K562 (cell line): ENCODE data around the gene TTLL3. TPM values are rescaled to one million over a fixed set of nuclear protein-coding genes. Genes with fewer than 3 reads are reported as not detected.

Experiments
- ARID3A ChIP-seq: IDR thresholded peaks from 2 replicates; pipeline ENCODE4 v1.6.1; 2012; ENCODE audit warnings: low read depth, low read length, improper control_type of control experiment, borderline replicate concordance
- ATF4 ChIP-seq: fragments of 450-650 bp; formaldehyde crosslinking; IDR thresholded peaks from 2 replicates; pipeline ENCODE4 v1.4.0; 2022; ENCODE audit warnings: mild to moderate bottlenecking, moderate library complexity
- BRD9 ChIP-seq: fragments of 450-650 bp; IDR thresholded peaks from 2 replicates; pipeline ENCODE4 v1.6.1; 2018; ENCODE audit warnings: low read depth; ENCODE audit not compliant: partially characterized antibody
- CBX8 ChIP-seq: fragments of 200-600 bp; sonication (generic); IDR thresholded peaks from 2 replicates; pipeline ENCODE4 v1.6.1; 2012; ENCODE audit warnings: borderline replicate concordance, mixed run types, low read depth, mild to moderate bottlenecking, moderate library complexity, mixed read lengths, low read length, control low read depth, inconsistent platforms; ENCODE audit not compliant: poor library complexity, severe bottlenecking; ENCODE audit errors: extremely low read depth
- DACH1 ChIP-seq: fragments of 450-650 bp; IDR thresholded peaks from 2 replicates; pipeline ENCODE4 v1.6.1; 2018; ENCODE audit not compliant: partially characterized antibody
- ETV1 ChIP-seq: fragments of 450-650 bp; conservative IDR thresholded peaks from 2 replicates; pipeline ENCODE4 v1.6.1; 2016; ENCODE audit warnings: missing genetic modification characterization, control low read depth, low read depth, missing compliant biosample characterization
- NCOA1 ChIP-seq: fragments of 450-650 bp; IDR thresholded peaks from 2 replicates; pipeline ENCODE4 v1.6.1; 2016; ENCODE audit warnings: low read depth
- NONO ChIP-seq, 2 experiments: fragments of 200-400 bp in 1 of 2; fragments of 450-650 bp in 1 of 2; formaldehyde crosslinking in 1 of 2; IDR thresholded peaks; 2 replicates each; pipeline ENCODE4 v1.6.1; 2017; ENCODE audit warnings: low read depth in 2 of 2, mild to moderate bottlenecking in 2 of 2, moderate library complexity in 2 of 2, low read length in 1 of 2
- PRMT5 ChIP-seq: sonication (generic); formaldehyde crosslinking; IDR thresholded peaks from 2 replicates; pipeline ENCODE4 v1.5.0; 2020; ENCODE audit warnings: missing genetic modification reagents
- SFPQ ChIP-seq: fragments of 200-400 bp; formaldehyde crosslinking; IDR thresholded peaks from 2 replicates; pipeline ENCODE4 v1.6.1; 2017; ENCODE audit warnings: mild to moderate bottlenecking, low read depth, low read length, moderate library complexity
- SRSF7 ChIP-seq: fragments of 200-400 bp; formaldehyde crosslinking; optimal IDR thresholded peaks from 2 replicates; pipeline ENCODE3; 2017; ENCODE audit warnings: mild to moderate bottlenecking, low read depth, low read length
- STAG1 ChIP-seq: sonication (generic); formaldehyde crosslinking; IDR thresholded peaks from 2 replicates; pipeline ENCODE4 v1.5.0; 2020; ENCODE audit warnings: missing genetic modification reagents, borderline replicate concordance
- TAL1 ChIP-seq: fragments of 450-650 bp; IDR thresholded peaks from 2 replicates; pipeline ENCODE4 v1.6.1; 2016; ENCODE audit warnings: mild to moderate bottlenecking
- THRB ChIP-seq: fragments of 450-650 bp; formaldehyde crosslinking; conservative IDR thresholded peaks from 2 replicates; pipeline ENCODE4 v1.4.0; 2022; ENCODE audit warnings: mild to moderate bottlenecking, missing genetic modification characterization
- ZBTB11 ChIP-seq, 3 experiments: fragments of 200-800 bp in 1 of 3; fragments of 250-450 bp in 1 of 3; fragments of 450-650 bp in 1 of 3; sonication (Bioruptor Pico) in 1 of 3; sonication (Bioruptor generic) in 1 of 3; formaldehyde crosslinking in 1 of 3; IDR thresholded peaks; 2 replicates each; pipeline versions ENCODE4 v1.6.1 to v1.8.0; 2016 to 2022; ENCODE audit warnings: mild to moderate bottlenecking in 2 of 3, missing genetic modification characterization in 2 of 3, missing compliant biosample characterization in 1 of 3, moderate library complexity in 1 of 3
- ZNF408 ChIP-seq: fragments of 250-450 bp; sonication (Bioruptor Pico); IDR thresholded peaks from 2 replicates; pipeline ENCODE4 v1.4.0; 2020; ENCODE audit warnings: low read depth, mild to moderate bottlenecking, moderate library complexity
- polyA plus RNA-seq, 8 experiments: library from polyadenylated mRNA; depleted of rRNA in 4 of 8; stranded (reverse) in 5 of 8; unstranded in 3 of 8; fragments of >200 nt; fragmentation: Nextera tagmentation in 2 of 8; fragmentation: Illumina TruSeq in 1 of 8; extraction: Ambion mirVana in 2 of 8; extraction: Trizol in 1 of 8; gene quantifications; 2 replicates each; pipeline versions ENCODE4 v1.2.1 to v1.2.3, GENCODE V29; 2011 to 2014; ENCODE audit warnings: inconsistent platforms in 1 of 8, missing spikeins in 1 of 8
- total RNA-seq, 7 experiments: library from RNA; depleted of rRNA in 6 of 7; stranded (reverse); fragments of >200 nt in 6 of 7; fragmentation: Illumina TruSeq in 2 of 7; extraction: Trizol in 2 of 7; gene quantifications; 2 replicates each; pipeline versions ENCODE4 v1.2.1 to v1.2.3, GENCODE V29; 2011 to 2021; ENCODE audit warnings: low replicate concordance in 1 of 7

Gene TTLL3
- total and polyA plus RNA-seq, 9 of the 15 experiments (the other 6 are each of a cell fraction or from before 2014, with no cell fraction given), result 8.9 to 106 (median 33.2) TPM

GRCh38 chr3:9862391-9863057 lies 52.5 kb downstream of the TTLL3 start (continued):
- no peak for TF ChIP-seq ETV1 (tag)
- TF ChIP-seq PRMT5, result no peak
- no peak; the same call in 1 of the 2 replicates for TF ChIP-seq ARID3A
- TF ChIP-seq SRSF7, result no peak
- peak in 2 of 3 experiments; percentile 40 to 79; a peak in 2 of 6 replicates for TF ChIP-seq ZBTB11 (CRISPR knock-in tag; IDR thresholded peaks at IDR 0.05)
- TF ChIP-seq NCOA1, result no peak
- TF ChIP-seq BRD9, result no peak
- TF ChIP-seq STAG1, result peak; percentile 48
- TF ChIP-seq CBX8, result no peak
- peak in 1 of 2 experiments; percentile 79; a peak in 2 of 4 replicates for TF ChIP-seq NONO (IDR thresholded peaks at IDR 0.05; ENCODE audit: low read depth in 2 of 2, low read length in 1 of 2)
- peak; percentile 25; the same call in 1 of the 2 replicates for TF ChIP-seq ATF4 (CRISPR knock-in tag)
- no peak; the same call in 1 of the 2 replicates for TF ChIP-seq THRB (CRISPR knock-in tag)
- no peak for TF ChIP-seq DACH1
- TF ChIP-seq SFPQ, result no peak
- TF ChIP-seq ZNF408 (CRISPR knock-in tag), result no peak
- no peak for TF ChIP-seq TAL1
